Endothelial cell of umbilical vein (primary cell): ENCODE data around the gene METRNL. TPM values are rescaled to one million over a fixed set of nuclear protein-coding genes. Genes with fewer than 3 reads are reported as not detected.

Experiments used
- BruUV-seq: library from RNA; stranded (reverse); fragments of 400-500 nt; replicated peaks from 2 replicates; lab custom pipeline; 2021; lab: Mats Ljungman, UMichigan
- CTCF ChIA-PET: fragments of 300-600, 350-600 bp; sonication (Branson Sonifier 250); formaldehyde crosslinking; loops from one replicate; lab custom pipeline; 2021; ENCODE audit warnings: antibody characterized with exemption, inconsistent platforms; lab: Charles Lee
- POLR2A ChIA-PET: fragments of 300-600, 350-600 bp; sonication (Branson Sonifier 250); formaldehyde crosslinking; loops from one replicate; lab custom pipeline; 2021; ENCODE audit warnings: antibody characterized with exemption, inconsistent platforms; lab: Charles Lee
- DNase-seq: peaks from one replicate; pipeline ENCODE4 v3.0.0-alpha.2; 2011; ENCODE audit warnings: low read depth, low spot score
- FAIRE-seq: peaks from 2 replicates; lab custom pipeline; 2011; peaks lifted over from hg19 to GRCh38; lab: Jason Lieb, UNC
- H2AFZ ChIP-seq: 2 replicates; pipeline ENCODE4 v1.6.0; 2012; ENCODE audit warnings: low read depth, low read length, control low read depth, inconsistent platforms
- H3K27ac ChIP-seq: 2 replicates; pipeline ENCODE4 v1.5.1; 2011; ENCODE audit warnings: low read depth, mild to moderate bottlenecking, control low read depth, low read length, moderate library complexity; ENCODE audit not compliant: insufficient read depth
- H3K27me3 ChIP-seq, 2 experiments: 2 replicates each; pipeline versions ENCODE4 v1.6.0 to v1.6.1; 2011; ENCODE audit warnings: low read length in 2 of 2, mixed read lengths in 1 of 2; ENCODE audit not compliant: control insufficient read depth in 2 of 2, insufficient read depth in 2 of 2
- H3K36me3 ChIP-seq, 2 experiments: 2 replicates in 1 of 2; 3 replicates in 1 of 2; pipeline ENCODE4 v1.5.1; 2011; ENCODE audit warnings: low read length in 2 of 2, mild to moderate bottlenecking in 1 of 2, moderate library complexity in 1 of 2; ENCODE audit not compliant: control insufficient read depth in 2 of 2, insufficient read depth in 2 of 2; ENCODE audit errors: extremely low read depth in 1 of 2
- H3K4me1 ChIP-seq: 3 replicates; pipeline ENCODE4 v1.5.1; 2011; ENCODE audit warnings: mild to moderate bottlenecking, low read length; ENCODE audit not compliant: control insufficient read depth, insufficient read depth; ENCODE audit errors: extremely low read depth
- H3K4me2 ChIP-seq: 2 replicates; pipeline ENCODE4 v1.6.1; 2011; ENCODE audit warnings: low read length, control low read depth, mixed read lengths; ENCODE audit not compliant: insufficient read depth
- H3K4me3 ChIP-seq, 3 experiments: fragments of 200-600 bp in 1 of 3; sonication (generic), shearing (Covaris generic) in 1 of 3; replicated peaks in 1 of 3; 2 replicates each; pipeline ENCODE4 v1.5.1; 2011 to 2016; ENCODE audit warnings: control low read depth in 3 of 3, low read length in 3 of 3, mild to moderate bottlenecking in 2 of 3, inconsistent platforms in 1 of 3, low read depth in 1 of 3, moderate library complexity in 1 of 3; ENCODE audit not compliant: insufficient read depth in 1 of 3
- H3K79me2 ChIP-seq: 2 replicates; pipeline ENCODE4 v1.6.0; 2012; ENCODE audit warnings: low read length, inconsistent platforms; ENCODE audit not compliant: control insufficient read depth, insufficient read depth
- H3K9ac ChIP-seq: replicated peaks from 2 replicates; pipeline ENCODE3; 2011; ENCODE audit warnings: low read length, control low read depth; ENCODE audit not compliant: insufficient read depth; ENCODE audit errors: extremely low read depth
- H3K9me1 ChIP-seq: replicated peaks from 3 replicates; pipeline ENCODE4 v1.6.0; 2011; ENCODE audit warnings: mild to moderate bottlenecking, low read length; ENCODE audit not compliant: control insufficient read depth, insufficient read depth; ENCODE audit errors: extremely low read depth
- H3K9me3 ChIP-seq: replicated peaks from 2 replicates; pipeline ENCODE4 v1.5.1; 2012; ENCODE audit warnings: low read length, inconsistent platforms; ENCODE audit not compliant: control insufficient read depth, insufficient read depth
- H4K20me1 ChIP-seq: replicated peaks from 2 replicates; pipeline ENCODE3; 2011; ENCODE audit warnings: mild to moderate bottlenecking, low read length; ENCODE audit not compliant: control insufficient read depth, insufficient read depth; ENCODE audit errors: extremely low read depth
- EZH2 ChIP-seq: IDR thresholded peaks from 2 replicates; pipeline ENCODE4 v1.6.1; 2012; ENCODE audit warnings: borderline replicate concordance, low read depth, mild to moderate bottlenecking, moderate library complexity, low read length, inconsistent platforms; ENCODE audit not compliant: severe bottlenecking
- FOS ChIP-seq: IDR thresholded peaks from 2 replicates; pipeline ENCODE4 v1.6.1; 2011; ENCODE audit warnings: mild to moderate bottlenecking, low read length, moderate library complexity, borderline replicate concordance; ENCODE audit not compliant: insufficient read depth
- GATA2 ChIP-seq: IDR thresholded peaks from 2 replicates; pipeline ENCODE4 v1.7.0; 2011; ENCODE audit warnings: low read depth, mild to moderate bottlenecking, moderate library complexity, mixed read lengths, low read length; ENCODE audit not compliant: insufficient read length, insufficient read depth
- JUN ChIP-seq: IDR thresholded peaks from 2 replicates; pipeline ENCODE4 v1.6.1; 2011; ENCODE audit warnings: borderline replicate concordance, low read depth; ENCODE audit not compliant: insufficient read length, insufficient read depth
- MYC ChIP-seq: IDR thresholded peaks from one replicate; pipeline ENCODE4 v1.6.1; 2011; ENCODE audit warnings: mild to moderate bottlenecking, low read depth, low read length
- POLR2A ChIP-seq: IDR thresholded peaks from 2 replicates; pipeline ENCODE4 v1.6.1; 2012; ENCODE audit warnings: low read depth, mild to moderate bottlenecking, control low read depth, low read length
- POLR2AphosphoS5 ChIP-seq: IDR thresholded peaks from 2 replicates; pipeline ENCODE4 v1.6.1; 2012; ENCODE audit warnings: low read depth, mild to moderate bottlenecking, control low read depth, low read length, moderate library complexity; ENCODE audit not compliant: insufficient read depth
- dilution Hi-C: fragments of 300-500 bp; cut with MboI; formaldehyde crosslinking; loops from one replicate; pipeline ENCODE4 v1.15.0; 2019; ENCODE audit warnings: low sequenced_read_pairs; ENCODE audit not compliant: extremely low pct_ligation_motif_present
- intact Hi-C: fragments of 100-400 bp; cut with micrococcal nuclease; formaldehyde crosslinking; loops from one replicate; pipeline ENCODE4 v1.10.0; 2022
- polyA plus RNA-seq, 4 experiments: library from polyadenylated mRNA; depleted of rRNA in 3 of 4; stranded (reverse) in 3 of 4; unstranded in 1 of 4; fragments of >200 nt; gene quantifications; 2 replicates each; pipeline versions ENCODE4 v1.2.1 to v1.2.3, GENCODE V29; 2011 to 2012; ENCODE audit warnings: missing spikeins in 1 of 4
- total RNA-seq: library from RNA; stranded (reverse); gene quantifications from 2 replicates; pipeline ENCODE4 v1.2.3, GENCODE V29; 2021
- TF ChIP-seq, protein P1 (sequence below): IDR thresholded peaks from 2 replicates; pipeline ENCODE4 v1.6.1; 2011; ENCODE audit not compliant: insufficient read depth, insufficient read length
- TF ChIP-seq, protein P2 (sequence below), 2 donors: IDR thresholded peaks; 1 replicate in 1 of 2; 2 replicates in 1 of 2; pipeline ENCODE4 v1.5.1; 2011; ENCODE audit warnings: low read length in 2 of 2, mild to moderate bottlenecking in 2 of 2, moderate library complexity in 2 of 2, control low read depth in 1 of 2, inconsistent platforms in 1 of 2, low read depth in 1 of 2; ENCODE audit not compliant: insufficient read depth in 1 of 2; ENCODE audit errors: extremely low read depth in 1 of 2

METRNL gene
- total and polyA plus RNA-seq, 2 donors (not counting 3 experiments of a cell fraction or from before 2014, with no cell fraction given): 29.5 to 54.4 TPM

DNA sequence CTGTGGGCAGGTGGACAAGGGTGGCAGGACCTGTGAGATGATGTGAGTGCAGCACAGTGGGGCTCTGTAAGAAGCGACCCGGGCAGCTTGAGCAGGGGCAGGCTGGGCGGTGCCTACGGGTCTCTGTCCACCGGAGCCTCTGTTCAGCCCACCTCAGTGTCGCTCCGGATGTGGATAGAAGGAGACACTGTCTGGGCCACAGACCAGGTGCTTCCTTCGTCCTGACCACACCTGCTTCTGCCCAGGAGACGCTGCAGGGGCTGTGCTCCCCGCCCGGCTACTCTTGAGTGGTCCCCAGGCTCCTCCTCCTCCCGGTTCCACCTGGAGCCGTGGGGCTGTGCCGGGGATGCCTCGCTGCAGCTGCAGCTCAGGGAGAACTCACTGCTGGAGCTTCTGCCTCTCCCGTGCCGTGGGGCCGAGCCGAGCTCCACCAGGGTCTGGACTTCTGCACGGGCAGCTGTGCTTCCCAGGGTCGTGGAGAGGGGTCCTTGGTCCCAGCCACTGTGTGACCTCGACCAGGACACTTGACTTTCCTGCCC lies 21.5 kb downstream of the METRNL start:
- H3K9me3 ChIP-seq: no peaks in the 10 kb centered on the region
- dilution Hi-C loops (no loop called here), intact Hi-C loops (no loop called here)
- no peaks in the 10 kb centered on the region for H3K79me2 ChIP-seq
- H3K9ac ChIP-seq: no peak overlapping the region
- no peaks in the 10 kb centered on the region for H3K9me1 ChIP-seq
- no peaks in the 10 kb centered on the region for H3K27me3 ChIP-seq
- H2AFZ ChIP-seq: no peak overlapping the region
- no peaks in the 10 kb centered on the region for H4K20me1 ChIP-seq
- peaks cover 0 to 8% of the 10 kb centered on the region in 2 experiments for H3K36me3 ChIP-seq
- FAIRE-seq (no peak), DNase-seq (no peak)
- POLR2A ChIA-PET: no interaction called here
- BruUV-seq: no TSS peak
- peaks cover 14% of the 10 kb centered on the region for H3K4me1 ChIP-seq
- TF ChIP-seq, protein P1, sequence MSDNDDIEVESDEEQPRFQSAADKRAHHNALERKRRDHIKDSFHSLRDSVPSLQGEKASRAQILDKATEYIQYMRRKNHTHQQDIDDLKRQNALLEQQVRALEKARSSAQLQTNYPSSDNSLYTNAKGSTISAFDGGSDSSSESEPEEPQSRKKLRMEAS: no peak
- TF ChIP-seq, protein P2, sequence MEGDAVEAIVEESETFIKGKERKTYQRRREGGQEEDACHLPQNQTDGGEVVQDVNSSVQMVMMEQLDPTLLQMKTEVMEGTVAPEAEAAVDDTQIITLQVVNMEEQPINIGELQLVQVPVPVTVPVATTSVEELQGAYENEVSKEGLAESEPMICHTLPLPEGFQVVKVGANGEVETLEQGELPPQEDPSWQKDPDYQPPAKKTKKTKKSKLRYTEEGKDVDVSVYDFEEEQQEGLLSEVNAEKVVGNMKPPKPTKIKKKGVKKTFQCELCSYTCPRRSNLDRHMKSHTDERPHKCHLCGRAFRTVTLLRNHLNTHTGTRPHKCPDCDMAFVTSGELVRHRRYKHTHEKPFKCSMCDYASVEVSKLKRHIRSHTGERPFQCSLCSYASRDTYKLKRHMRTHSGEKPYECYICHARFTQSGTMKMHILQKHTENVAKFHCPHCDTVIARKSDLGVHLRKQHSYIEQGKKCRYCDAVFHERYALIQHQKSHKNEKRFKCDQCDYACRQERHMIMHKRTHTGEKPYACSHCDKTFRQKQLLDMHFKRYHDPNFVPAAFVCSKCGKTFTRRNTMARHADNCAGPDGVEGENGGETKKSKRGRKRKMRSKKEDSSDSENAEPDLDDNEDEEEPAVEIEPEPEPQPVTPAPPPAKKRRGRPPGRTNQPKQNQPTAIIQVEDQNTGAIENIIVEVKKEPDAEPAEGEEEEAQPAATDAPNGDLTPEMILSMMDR (IDR thresholded peaks at IDR 0.05; ENCODE audit: extremely low read depth in 1 of 2, insufficient read depth in 1 of 2, low read depth in 1 of 2, low read length in 2 of 2): no peak
- TF ChIP-seq FOS (no peak), POLR2A (no peak), JUN (no peak), GATA2 (no peak), EZH2 (no peak), MYC (no peak), POLR2AphosphoS5 (no peak)
- no peak overlapping the region for H3K4me3 ChIP-seq
- H3K4me2 ChIP-seq: no peak overlapping the region
- CTCF ChIA-PET: no interaction called here
- no peak overlapping the region for H3K27ac ChIP-seq
